Stimulated activated CD4-positive, alpha-beta T cell treated with anti-CD3 and anti-CD28 coated beads, Interleukin-15, amount 100 ng/mL, for 1 hour (primary cell): ENCODE results near the gene TBC1D10A.

Experiments
- DNase-seq, 2 donors: peaks; one replicate each; pipeline ENCODE4 v3.0.0-alpha.2; 2020; ENCODE audit warnings: low read depth in 1 of 2, low spot score in 1 of 2

Gene TBC1D10A

GRCh38 chr22:30286813-30287647 lies 39.7 kb downstream of the TBC1D10A start:
- peak; percentile 75 to 86 for DNase-seq

- no peak for DNase-seq
These were observed 40.4 kb downstream of the TBC1D10A start for GRCh38 chr22:30286331-30286730.

DNA sequence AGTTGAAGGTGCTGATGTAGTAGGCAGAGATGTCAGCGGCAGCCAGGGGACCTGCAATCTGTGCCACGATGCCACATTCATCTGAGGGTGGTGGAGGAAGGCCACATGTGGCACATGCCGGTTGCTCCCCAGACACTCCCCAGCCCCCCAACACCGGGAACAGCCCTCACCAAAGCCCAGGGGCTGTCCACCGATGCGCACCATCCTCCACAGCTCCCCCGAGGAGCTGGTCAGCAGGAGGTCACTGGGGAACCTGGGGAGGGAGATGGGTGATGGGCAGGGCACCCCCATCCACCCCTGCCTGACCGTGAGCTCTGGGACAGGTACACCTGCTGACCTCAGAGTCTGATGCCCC lies 40.9 kb downstream of the TBC1D10A start:
- no peak for DNase-seq

DNA sequence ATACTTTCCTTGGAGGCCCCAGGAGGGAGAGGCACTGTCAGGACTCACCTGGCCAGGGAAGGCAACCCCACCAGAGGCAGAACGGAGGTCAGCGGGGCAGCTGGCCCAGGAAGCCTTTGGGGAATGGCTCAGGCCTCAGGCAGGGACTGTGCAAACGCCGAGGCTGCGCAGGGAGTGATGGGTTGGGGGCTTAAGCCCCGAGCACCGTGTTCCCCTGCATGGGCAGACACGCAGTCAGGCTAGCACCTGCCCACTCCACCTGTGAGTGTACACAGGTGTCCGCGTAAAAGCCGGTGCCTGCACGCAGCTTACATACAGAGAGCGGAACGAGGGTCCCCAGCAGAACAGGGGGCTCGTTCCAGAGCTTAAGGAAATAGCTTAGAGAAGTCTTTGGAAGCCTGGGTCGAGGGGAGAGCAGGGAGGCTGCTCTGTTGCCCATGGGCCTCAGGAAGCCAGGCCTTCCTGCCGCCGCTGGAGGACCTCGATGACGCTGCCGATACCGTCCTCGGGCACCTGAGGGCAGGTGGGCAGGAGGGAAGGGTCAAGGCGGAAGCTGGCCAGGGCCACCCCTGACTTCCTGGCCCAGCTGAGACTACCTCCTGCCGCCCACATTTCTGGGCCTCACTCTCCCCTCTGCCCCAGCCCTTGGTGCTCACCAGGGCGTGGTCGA lies 41.4 kb downstream of the TBC1D10A start:
- no peak for DNase-seq

DNA sequence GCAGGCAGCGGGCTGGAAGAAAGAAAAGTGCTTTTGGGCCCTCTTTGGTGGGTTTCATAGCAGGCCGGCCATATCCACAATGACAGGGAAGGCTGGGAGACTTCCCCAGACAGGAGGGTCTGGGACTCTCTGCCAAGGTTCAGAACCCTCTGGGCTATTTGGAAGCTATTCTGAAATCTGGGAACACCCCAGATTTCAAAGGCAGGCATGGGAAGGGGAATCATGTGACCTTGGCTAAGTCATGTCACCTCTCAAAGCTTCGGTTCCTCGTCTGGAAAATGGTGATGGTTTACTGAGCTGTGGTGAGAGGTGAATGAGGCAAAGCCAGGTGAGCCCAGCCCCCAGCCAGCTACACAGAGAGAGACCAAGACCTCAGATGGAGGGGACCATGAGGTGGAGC lies 42.1 kb downstream of the TBC1D10A start:
- DNase-seq, result no peak

DNA sequence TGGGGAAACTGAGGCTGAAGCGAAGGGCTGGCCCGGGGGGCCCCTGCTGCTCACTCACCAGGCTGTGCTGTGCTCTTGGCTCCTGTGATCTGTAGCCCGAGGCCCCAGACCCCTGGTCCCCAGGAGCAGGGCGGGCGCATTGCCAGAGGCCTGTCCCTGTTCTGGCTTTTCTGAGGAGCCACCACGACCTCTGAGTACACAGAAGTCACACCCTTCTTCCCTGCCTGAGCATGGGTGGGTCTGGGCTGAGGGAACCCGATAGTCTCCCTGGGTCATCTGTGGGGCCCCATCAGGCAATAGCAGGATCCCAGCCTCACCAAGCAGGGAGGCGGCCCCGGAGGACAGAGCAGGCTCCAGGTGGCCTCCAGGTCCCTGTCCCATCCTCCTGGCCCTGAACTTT lies 42.6 kb downstream of the TBC1D10A start:
- no peak for DNase-seq

DNA sequence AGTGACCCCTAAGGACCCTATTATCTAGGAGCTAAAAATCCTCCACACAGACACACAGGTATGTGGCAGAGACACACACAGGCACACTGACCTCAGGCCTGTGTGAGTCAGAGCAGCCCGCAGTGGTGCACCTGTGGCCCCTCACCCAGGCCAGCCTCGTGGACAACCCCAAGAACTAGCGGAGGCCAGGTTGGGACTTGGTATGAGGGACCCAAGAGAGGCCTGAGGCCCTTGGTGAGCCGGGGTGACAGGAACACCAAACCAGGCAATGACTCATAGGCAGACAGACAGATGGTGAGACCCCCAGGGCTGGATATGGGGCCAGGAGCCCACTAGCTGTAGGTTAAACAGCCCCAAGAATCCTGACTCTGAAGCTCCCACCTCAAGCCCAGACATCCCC lies 43.4 kb downstream of the TBC1D10A start:
- DNase-seq, result no peak

- DNase-seq, result no peak
These were observed 44.1 kb downstream of the TBC1D10A start for GRCh38 chr22:30282616-30283046.

DNA sequence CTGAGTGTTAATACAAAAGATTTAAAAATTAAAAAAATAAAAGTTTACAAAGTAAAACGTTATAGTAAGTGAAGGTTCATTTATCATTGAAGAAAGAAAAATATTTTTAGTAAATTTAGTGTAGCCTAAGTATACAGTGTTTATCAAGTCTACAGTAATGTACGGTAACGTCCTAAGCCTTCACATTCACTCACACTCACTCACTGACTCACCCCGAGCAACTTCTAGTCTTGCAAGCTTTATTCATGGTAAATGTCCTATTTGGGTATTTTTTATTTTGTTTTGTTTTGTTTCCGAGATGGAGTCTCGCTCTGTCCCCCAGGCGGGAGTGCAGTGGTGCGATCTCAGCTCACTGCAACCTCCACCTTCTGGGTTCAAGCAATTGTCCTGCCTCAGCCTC lies 46.2 kb downstream of the TBC1D10A start:
- DNase-seq, result no peak

DNA sequence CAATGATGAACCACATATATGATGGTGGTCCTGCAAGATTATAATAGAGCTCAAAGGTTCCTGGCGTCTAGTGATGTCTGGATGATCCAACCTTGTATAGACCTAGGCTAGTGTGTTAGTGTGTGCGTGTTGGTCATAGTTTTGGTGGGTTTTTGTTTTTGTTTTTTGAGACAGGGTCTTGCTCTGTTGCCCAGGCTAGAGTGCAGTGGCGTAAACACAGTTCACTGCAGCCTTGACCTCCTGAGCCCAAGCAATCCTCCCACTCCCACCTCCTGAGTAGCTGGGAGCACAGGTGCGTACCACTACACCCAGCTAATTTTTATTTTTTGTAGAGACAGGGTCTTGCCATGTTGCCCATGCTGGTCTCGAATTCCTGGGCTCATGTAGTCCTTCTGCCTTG lies 46.8 kb downstream of the TBC1D10A start:
- DNase-seq, result no peak

DNA sequence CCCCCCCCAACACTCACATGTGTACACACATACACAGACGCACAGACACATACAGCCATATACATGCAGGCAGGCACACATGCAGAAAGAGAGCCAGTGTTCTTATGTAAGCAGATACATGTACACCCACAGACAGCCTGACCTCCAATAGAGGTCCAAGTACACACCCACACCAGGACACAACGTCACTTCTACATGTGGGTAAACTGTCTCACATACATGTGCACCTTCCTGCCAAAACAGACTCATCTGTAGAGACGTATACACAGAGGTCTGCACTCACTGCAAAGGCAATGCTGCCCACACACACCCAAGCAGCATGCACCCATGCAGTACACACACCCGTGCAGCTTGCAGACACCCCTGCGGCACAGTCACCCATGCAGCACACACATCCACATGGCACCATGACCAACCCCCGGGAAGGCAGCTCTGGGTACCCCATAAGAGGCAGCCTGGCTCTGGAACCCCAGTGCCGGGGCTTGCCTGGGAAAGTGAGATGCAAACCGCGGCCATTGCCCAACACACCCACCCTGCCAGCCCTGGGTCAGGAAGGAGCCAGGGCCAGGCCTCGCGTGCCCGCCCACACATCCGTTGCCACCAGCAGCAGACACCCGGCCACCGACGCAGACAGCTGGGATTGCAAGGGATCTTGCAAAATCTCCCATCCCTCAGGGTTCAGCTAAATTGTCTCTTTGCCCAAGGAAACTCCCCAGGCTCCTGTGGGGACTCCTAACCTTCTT lies 47.5 kb downstream of the TBC1D10A start:
- DNase-seq, result no peak

DNA sequence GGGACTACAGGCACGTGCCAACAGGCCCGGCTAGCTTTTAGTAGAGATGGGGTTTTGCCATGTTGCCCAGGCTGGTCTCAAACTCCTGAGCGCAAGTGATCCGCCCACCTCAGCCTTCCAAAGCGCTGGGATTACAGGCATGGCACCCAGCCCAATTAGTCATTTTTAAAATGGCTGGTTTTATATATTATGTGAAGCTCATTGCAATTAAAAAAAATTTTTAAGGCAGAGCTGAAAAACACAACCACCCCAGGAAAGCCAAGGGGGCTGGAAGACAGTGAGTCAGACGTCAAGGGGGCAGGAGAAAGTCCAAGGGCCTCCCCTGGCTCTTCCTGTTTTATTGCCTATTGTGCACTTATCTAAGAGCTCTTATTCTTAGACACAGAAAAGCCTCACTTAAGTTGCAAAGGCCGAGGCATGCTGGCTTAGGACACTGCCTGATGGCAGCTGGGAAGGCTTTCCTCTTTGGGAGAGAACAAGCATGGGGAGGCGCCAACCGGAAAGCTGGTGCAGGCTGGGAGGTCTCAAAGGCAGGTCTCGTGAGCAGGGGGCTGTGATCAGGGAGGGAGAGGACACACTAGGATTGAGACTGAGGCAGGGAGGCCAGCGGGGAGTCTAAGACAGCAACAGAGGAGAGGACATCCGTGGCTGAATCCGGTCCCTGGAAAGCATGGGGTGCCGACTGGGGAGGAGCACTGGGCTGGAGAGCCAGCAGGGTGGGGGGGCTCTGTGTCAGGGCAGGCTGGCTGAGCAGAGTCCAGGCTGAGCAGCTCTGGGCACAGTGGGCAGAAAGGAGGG lies 49.0 kb downstream of the TBC1D10A start:
- DNase-seq, result no peak

DNA sequence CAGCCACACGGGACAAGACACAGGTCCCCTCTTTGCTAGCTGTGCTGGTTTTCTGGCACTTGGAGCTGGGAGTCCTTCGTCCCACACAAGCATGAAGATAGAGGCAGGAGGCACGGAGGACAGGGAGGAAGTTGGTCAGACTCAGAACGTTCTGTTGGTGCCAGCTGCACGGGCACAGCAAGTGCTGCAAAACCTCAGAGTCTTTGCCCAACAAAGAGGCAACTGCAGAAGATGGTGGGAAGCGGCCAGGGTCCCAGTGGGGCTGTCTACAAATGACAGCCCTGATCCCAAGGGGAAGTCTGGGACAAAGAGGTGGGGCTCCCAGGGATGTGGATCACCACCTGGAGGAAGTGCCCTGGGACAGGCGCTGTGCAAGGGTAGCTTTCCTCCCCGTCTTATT lies 50.7 kb downstream of the TBC1D10A start:
- no peak for DNase-seq

GRCh38 chr22:30275625-30276024 lies 51.1 kb downstream of the TBC1D10A start:
- DNase-seq, result no peak

DNA sequence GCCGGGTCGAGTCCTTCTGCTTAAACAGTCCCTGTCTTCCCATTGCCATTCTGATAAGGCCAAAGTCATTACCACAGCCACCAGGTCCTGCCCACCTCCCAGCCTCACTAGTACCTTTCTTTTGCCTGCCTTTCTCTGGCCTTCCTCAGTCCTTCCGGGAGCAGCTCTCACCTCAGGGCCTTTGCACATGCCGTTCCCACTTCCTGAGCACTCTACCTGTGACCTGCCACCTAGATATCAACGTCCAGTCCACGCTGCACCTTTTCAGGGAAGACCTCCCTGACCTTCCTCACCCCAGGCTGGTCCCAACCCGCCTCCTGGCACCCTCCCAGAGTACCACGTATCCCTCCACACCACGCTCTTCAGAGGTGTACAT lies 52.3 kb downstream of the TBC1D10A start:
- DNase-seq, result no peak

DNA sequence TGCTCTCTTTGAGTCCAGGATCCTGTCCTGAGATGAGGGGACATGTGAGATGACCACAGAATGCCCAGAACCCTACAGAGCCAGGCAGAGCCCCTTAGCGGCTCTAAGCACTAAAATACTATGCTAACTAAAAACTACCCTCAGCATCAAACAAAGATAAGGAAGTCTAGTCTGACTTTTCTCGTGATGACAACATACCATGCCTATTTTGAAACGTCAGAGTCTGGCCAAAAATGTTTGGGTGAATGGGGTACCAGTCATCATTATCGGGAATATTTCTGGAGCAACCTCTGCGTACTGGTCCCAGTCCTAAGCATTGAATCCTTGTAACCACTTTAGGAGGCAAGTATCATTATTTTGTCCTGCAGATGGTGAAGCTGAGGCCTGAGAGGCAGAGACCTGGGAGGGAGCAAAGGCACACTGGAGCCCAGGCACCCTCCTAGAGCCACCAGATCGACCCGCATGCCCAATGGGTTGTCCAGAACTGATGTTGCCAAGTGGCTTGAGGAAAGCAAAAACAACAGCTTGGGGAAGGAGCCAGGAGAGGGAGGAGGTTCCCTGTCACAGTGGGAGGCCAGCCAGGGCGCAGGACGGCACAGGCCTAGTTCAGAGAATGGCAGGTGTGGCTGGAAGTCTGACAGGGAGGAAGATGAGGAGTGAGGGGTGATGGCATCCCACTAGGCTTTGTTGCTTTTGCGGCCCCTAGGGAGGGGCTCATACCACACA lies 52.9 kb downstream of the TBC1D10A start:
- no peak for DNase-seq

- no peak for DNase-seq
These were observed 53.8 kb downstream of the TBC1D10A start for GRCh38 chr22:30272781-30273601.

GRCh38 chr22:30270832-30271231 lies 55.9 kb downstream of the TBC1D10A start:
- DNase-seq, result no peak

DNA sequence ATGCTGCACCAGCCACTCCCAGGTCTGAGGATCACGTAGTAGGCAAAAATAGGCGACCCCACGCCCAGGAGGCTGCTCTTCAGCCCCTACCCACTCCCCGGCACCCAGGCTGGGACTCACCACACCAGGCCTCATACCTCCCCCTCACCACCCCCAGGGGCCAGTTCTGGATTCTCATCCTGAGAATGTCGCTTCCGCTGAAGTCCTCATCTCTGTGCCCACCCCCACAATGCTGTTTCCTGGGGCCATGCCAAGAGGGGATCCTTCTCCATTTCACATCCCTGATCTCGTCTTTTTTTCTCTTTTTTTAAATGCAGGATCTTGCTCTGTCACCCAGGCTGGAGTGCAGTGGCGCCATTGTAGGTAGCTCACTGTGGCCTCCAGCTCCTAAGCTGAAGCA lies 58.4 kb downstream of the TBC1D10A start:
- no peak for DNase-seq
